GM23338 (cell line): ENCODE measurements around the gene NCBP3. TPM values are rescaled to one million over a fixed set of nuclear protein-coding genes. Genes with fewer than 3 reads are reported as not detected.
"Not testable (repeated sequence)": the region's sequence is repeated elsewhere in the genome, so short reads cannot be mapped to it uniquely, and the experiment has no call there.

Source experiments
- ATAC-seq: fragments of 200-7000 bp; cut with Tn5 transposase; 3 replicates; pipeline ENCODE4 v1.9.1; 2020
- DNase-seq: peaks from one replicate; pipeline ENCODE4 v3.0.0-alpha.2; 2015; ENCODE audit warnings: low spot score
- H2AFZ ChIP-seq: fragments of 200-600 bp; sonication (generic); 2 replicates; pipeline ENCODE4 v1.8.0; 2016; ENCODE audit warnings: antibody characterized with exemption, mild to moderate bottlenecking, moderate library complexity
- H3F3A ChIP-seq: fragments of 200-600 bp; sonication (generic); replicated peaks from 2 replicates; pipeline ENCODE4 v1.8.0; 2017; ENCODE audit warnings: antibody characterized with exemption, mixed run types, low read depth
- H3K27ac ChIP-seq: fragments of 200-600 bp; sonication (generic); 2 replicates; pipeline ENCODE4 v1.6.1; 2016; ENCODE audit warnings: low read depth
- H3K27me3 ChIP-seq: fragments of 200-600 bp; sonication (generic); 2 replicates; pipeline ENCODE4 v1.8.0; 2016; ENCODE audit warnings: mild to moderate bottlenecking, mixed run types, moderate library complexity; ENCODE audit not compliant: insufficient read depth
- H3K36me3 ChIP-seq: fragments of 200-600 bp; sonication (generic); 2 replicates; pipeline ENCODE4 v1.8.0; 2016; ENCODE audit warnings: mild to moderate bottlenecking; ENCODE audit not compliant: insufficient read depth
- H3K4me1 ChIP-seq: fragments of 200-600 bp; sonication (generic); 2 replicates; pipeline ENCODE4 v1.8.0; 2016; ENCODE audit warnings: mild to moderate bottlenecking, moderate library complexity; ENCODE audit not compliant: insufficient read depth
- H3K4me2 ChIP-seq: fragments of 200-600 bp; sonication (generic); 2 replicates; pipeline ENCODE4 v1.7.1; 2017; ENCODE audit warnings: mixed run types
- H3K4me3 ChIP-seq: fragments of 200-600 bp; sonication (generic); 2 replicates; pipeline ENCODE4 v1.6.1; 2016; ENCODE audit warnings: mixed run types
- H3K79me2 ChIP-seq: fragments of 200-600 bp; sonication (generic); replicated peaks from 2 replicates; pipeline ENCODE4 v1.8.0; 2017; ENCODE audit warnings: mild to moderate bottlenecking; ENCODE audit not compliant: insufficient read depth
- H3K9me2 ChIP-seq: fragments of 200-600 bp; sonication (generic); 2 replicates; pipeline ENCODE4 v1.8.0; 2017; ENCODE audit not compliant: insufficient read depth
- H4K20me1 ChIP-seq: fragments of 200-600 bp; sonication (generic); replicated peaks from 2 replicates; pipeline ENCODE4 v1.8.0; 2017; ENCODE audit warnings: mild to moderate bottlenecking; ENCODE audit not compliant: insufficient read depth
- H3K27ac Mint-ChIP-seq: 2 replicates; pipeline ENCODE4 v1.8.0; 2020; ENCODE audit warnings: inconsistent platforms, mild to moderate bottlenecking, moderate library complexity, mixed read lengths
- H3K27me3 Mint-ChIP-seq: 3 replicates; pipeline ENCODE4 v1.8.0; 2022; ENCODE audit warnings: low read depth, mild to moderate bottlenecking, moderate library complexity, mixed read lengths, inconsistent platforms; ENCODE audit not compliant: insufficient read depth, poor library complexity
- H3K36me3 Mint-ChIP-seq: 3 replicates; pipeline ENCODE4 v1.8.0; 2021; ENCODE audit warnings: low read depth, mild to moderate bottlenecking, inconsistent platforms, moderate library complexity, mixed read lengths
- H3K4me1 Mint-ChIP-seq: 3 replicates; pipeline ENCODE4 v1.8.0; 2020; ENCODE audit warnings: mild to moderate bottlenecking, inconsistent platforms, mixed read lengths
- H3K4me3 Mint-ChIP-seq: 3 replicates; pipeline ENCODE4 v1.8.0; 2021; ENCODE audit warnings: moderate library complexity, mild to moderate bottlenecking, inconsistent platforms, mixed read lengths
- H3K9me3 Mint-ChIP-seq: 3 replicates; pipeline ENCODE4 v1.8.0; 2020; ENCODE audit warnings: moderate library complexity, mild to moderate bottlenecking, inconsistent platforms, mixed read lengths
- CREB1 ChIP-seq: fragments of 250-450 bp; sonication (Bioruptor Pico); IDR thresholded peaks from 2 replicates; pipeline ENCODE4 v1.5.0; 2020; ENCODE audit warnings: low read depth, mild to moderate bottlenecking, moderate library complexity
- EZH2 ChIP-seq: fragments of 200-600 bp; sonication (generic); IDR thresholded peaks from one replicate; pipeline ENCODE4 v1.8.0; 2017; ENCODE audit warnings: antibody characterized with exemption, mild to moderate bottlenecking, low read depth; ENCODE audit not compliant: unreplicated experiment
- EZH2phosphoT487 ChIP-seq: fragments of 200-600 bp; sonication (generic); IDR thresholded peaks from one replicate; pipeline ENCODE4 v1.8.1; 2018; ENCODE audit warnings: antibody characterized with exemption; ENCODE audit not compliant: unreplicated experiment
- NANOG ChIP-seq: IDR thresholded peaks from 2 replicates; pipeline ENCODE4 v1.6.1; 2016; ENCODE audit warnings: antibody characterized with exemption, borderline replicate concordance
- ZNF114 ChIP-seq: fragments of 250-450 bp; sonication (Bioruptor Pico); IDR thresholded peaks from 2 replicates; pipeline ENCODE4 v1.5.0; 2020; ENCODE audit warnings: mild to moderate bottlenecking, moderate library complexity
- ZNF331 ChIP-seq: fragments of 250-450 bp; sonication (Bioruptor Pico); IDR thresholded peaks from 2 replicates; pipeline ENCODE4 v1.5.0; 2020; ENCODE audit warnings: low read depth, mild to moderate bottlenecking, moderate library complexity
- polyA plus RNA-seq: library from polyadenylated mRNA; unstranded; fragments of >200 nt; fragmentation: Nextera tagmentation; extraction: Ambion mirVana; gene quantifications from 2 replicates; pipeline ENCODE4 v1.2.1, GENCODE V29; 2016
- total RNA-seq: library from RNA; depleted of rRNA; stranded (reverse); fragments of >200 nt; shearing (Covaris generic); gene quantifications from 2 replicates; pipeline ENCODE4 v1.2.3, GENCODE V29; 2014
- TF ChIP-seq, protein P1 (sequence below): fragments of 250-450 bp; sonication (Bioruptor Pico); IDR thresholded peaks from 2 replicates; pipeline ENCODE4 v1.5.0; 2020; ENCODE audit warnings: mild to moderate bottlenecking, moderate library complexity

The NCBP3 gene
- total and polyA plus RNA-seq, 2 experiments from 2014 or later: 35.5 to 42.8 TPM

- TF ChIP-seq, protein P1, sequence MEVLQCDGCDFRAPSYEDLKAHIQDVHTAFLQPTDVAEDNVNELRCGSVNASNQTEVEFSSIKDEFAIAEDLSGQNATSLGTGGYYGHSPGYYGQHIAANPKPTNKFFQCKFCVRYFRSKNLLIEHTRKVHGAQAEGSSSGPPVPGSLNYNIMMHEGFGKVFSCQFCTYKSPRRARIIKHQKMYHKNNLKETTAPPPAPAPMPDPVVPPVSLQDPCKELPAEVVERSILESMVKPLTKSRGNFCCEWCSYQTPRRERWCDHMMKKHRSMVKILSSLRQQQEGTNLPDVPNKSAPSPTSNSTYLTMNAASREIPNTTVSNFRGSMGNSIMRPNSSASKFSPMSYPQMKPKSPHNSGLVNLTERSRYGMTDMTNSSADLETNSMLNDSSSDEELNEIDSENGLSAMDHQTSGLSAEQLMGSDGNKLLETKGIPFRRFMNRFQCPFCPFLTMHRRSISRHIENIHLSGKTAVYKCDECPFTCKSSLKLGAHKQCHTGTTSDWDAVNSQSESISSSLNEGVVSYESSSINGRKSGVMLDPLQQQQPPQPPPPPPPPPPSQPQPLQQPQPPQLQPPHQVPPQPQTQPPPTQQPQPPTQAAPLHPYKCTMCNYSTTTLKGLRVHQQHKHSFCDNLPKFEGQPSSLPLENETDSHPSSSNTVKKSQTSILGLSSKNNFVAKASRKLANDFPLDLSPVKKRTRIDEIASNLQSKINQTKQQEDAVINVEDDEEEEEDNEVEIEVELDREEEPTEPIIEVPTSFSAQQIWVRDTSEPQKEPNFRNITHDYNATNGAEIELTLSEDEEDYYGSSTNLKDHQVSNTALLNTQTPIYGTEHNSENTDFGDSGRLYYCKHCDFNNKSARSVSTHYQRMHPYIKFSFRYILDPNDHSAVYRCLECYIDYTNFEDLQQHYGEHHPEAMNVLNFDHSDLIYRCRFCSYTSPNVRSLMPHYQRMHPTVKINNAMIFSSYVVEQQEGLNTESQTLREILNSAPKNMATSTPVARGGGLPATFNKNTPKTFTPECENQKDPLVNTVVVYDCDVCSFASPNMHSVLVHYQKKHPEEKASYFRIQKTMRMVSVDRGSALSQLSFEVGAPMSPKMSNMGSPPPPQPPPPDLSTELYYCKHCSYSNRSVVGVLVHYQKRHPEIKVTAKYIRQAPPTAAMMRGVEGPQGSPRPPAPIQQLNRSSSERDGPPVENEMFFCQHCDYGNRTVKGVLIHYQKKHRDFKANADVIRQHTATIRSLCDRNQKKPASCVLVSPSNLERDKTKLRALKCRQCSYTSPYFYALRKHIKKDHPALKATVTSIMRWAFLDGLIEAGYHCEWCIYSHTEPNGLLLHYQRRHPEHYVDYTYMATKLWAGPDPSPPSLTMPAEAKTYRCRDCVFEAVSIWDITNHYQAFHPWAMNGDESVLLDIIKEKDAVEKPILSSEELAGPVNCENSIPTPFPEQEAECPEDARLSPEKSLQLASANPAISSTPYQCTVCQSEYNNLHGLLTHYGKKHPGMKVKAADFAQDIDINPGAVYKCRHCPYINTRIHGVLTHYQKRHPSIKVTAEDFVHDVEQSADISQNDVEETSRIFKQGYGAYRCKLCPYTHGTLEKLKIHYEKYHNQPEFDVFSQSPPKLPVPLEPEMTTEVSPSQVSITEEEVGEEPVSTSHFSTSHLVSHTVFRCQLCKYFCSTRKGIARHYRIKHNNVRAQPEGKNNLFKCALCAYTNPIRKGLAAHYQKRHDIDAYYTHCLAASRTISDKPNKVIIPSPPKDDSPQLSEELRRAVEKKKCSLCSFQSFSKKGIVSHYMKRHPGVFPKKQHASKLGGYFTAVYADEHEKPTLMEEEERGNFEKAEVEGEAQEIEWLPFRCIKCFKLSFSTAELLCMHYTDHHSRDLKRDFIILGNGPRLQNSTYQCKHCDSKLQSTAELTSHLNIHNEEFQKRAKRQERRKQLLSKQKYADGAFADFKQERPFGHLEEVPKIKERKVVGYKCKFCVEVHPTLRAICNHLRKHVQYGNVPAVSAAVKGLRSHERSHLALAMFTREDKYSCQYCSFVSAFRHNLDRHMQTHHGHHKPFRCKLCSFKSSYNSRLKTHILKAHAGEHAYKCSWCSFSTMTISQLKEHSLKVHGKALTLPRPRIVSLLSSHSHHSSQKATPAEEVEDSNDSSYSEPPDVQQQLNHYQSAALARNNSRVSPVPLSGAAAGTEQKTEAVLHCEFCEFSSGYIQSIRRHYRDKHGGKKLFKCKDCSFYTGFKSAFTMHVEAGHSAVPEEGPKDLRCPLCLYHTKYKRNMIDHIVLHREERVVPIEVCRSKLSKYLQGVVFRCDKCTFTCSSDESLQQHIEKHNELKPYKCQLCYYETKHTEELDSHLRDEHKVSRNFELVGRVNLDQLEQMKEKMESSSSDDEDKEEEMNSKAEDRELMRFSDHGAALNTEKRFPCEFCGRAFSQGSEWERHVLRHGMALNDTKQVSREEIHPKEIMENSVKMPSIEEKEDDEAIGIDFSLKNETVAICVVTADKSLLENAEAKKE (CRISPR knock-in tag): no peak
- TF ChIP-seq ZNF331 (CRISPR knock-in tag) (no peak), CREB1 (no peak), EZH2 (no peak), ZNF114 (CRISPR knock-in tag) (no peak), NANOG (no peak), EZH2phosphoT487 (no peak)
Observed at GRCh38 chr17:3794557-3795389, 51.3 kb downstream of the NCBP3 start (continued).

- H3K36me3 Mint-ChIP-seq, H3K9me2 ChIP-seq, H3K4me3 ChIP-seq, H3K79me2 ChIP-seq, H3K36me3 ChIP-seq, H3K4me2 ChIP-seq, H3K4me1 Mint-ChIP-seq, H3K27ac Mint-ChIP-seq, DNase-seq, H3K27me3 Mint-ChIP-seq, H3K9me3 Mint-ChIP-seq, H3F3A ChIP-seq, H3K27ac ChIP-seq, H4K20me1 ChIP-seq, H2AFZ ChIP-seq, H3K4me3 Mint-ChIP-seq, ATAC-seq, H3K27me3 ChIP-seq, H3K4me1 ChIP-seq: not testable (repeated sequence)
Observed at GRCh38 chr17:3794152-3794551, 51.9 kb downstream of the NCBP3 start.

GRCh38 chr17:3793258-3793657 is 52.8 kb downstream of the NCBP3 start:
- not testable (repeated sequence) for H3K27ac ChIP-seq, H3K27ac Mint-ChIP-seq

More at GRCh38 chr17:3793258-3793657, 52.8 kb downstream of the NCBP3 start:
- H3K4me3 Mint-ChIP-seq, ATAC-seq, H3K79me2 ChIP-seq, H3F3A ChIP-seq, H3K4me3 ChIP-seq, H3K36me3 ChIP-seq, H4K20me1 ChIP-seq, H3K4me1 ChIP-seq, H2AFZ ChIP-seq, H3K36me3 Mint-ChIP-seq, H3K9me3 Mint-ChIP-seq, H3K4me1 Mint-ChIP-seq, H3K9me2 ChIP-seq, H3K27me3 Mint-ChIP-seq, H3K4me2 ChIP-seq, H3K27me3 ChIP-seq, DNase-seq: not testable (repeated sequence)
